GM21526 (cell line): ENCODE data around the gene HELT.
"Not testable (repeated sequence)": the region's sequence is repeated elsewhere in the genome, so short reads cannot be mapped to it uniquely, and the experiment has no call there.

Experiments
- ATAC-seq: cut with Tn5 transposase; IDR thresholded peaks from one replicate; pipeline ENCODE4 v1.9.1; 2021; ENCODE audit warnings: moderate library complexity; ENCODE audit not compliant: unreplicated experiment, low FRiP score

The HELT gene

GRCh38 chr4:185035284-185035683 is 17.0 kb downstream of the HELT start:
- no peak for ATAC-seq

GRCh38 chr4:185036019-185036418 is 17.7 kb downstream of the HELT start:
- no peak for ATAC-seq

GRCh38 chr4:185036842-185037241 is 18.6 kb downstream of the HELT start:
- no peak for ATAC-seq

GRCh38 chr4:185039508-185040273 is 21.4 kb downstream of the HELT start:
- ATAC-seq, result no peak

GRCh38 chr4:185040523-185040922 is 22.2 kb downstream of the HELT start:
- no peak for ATAC-seq

- not testable (repeated sequence) for ATAC-seq
Measured at GRCh38 chr4:185050286-185050685, 32.0 kb downstream of the HELT start.

- ATAC-seq, result not testable (repeated sequence)
Measured at GRCh38 chr4:185051283-185051682, 33.0 kb downstream of the HELT start.

- no peak for ATAC-seq
Measured at GRCh38 chr4:185053746-185054145, 35.5 kb downstream of the HELT start.

GRCh38 chr4:185054272-185054671 is 36.0 kb downstream of the HELT start:
- ATAC-seq, result no peak

- no peak for ATAC-seq
Measured at GRCh38 chr4:185054886-185055285, 36.6 kb downstream of the HELT start.

- ATAC-seq, result no peak
Measured at GRCh38 chr4:185061610-185062009, 43.3 kb downstream of the HELT start.

GRCh38 chr4:185062606-185063005 is 44.3 kb downstream of the HELT start:
- no peak for ATAC-seq

- no peak for ATAC-seq
Measured at GRCh38 chr4:185066179-185066578, 47.9 kb downstream of the HELT start.

GRCh38 chr4:185068837-185069236 is 50.5 kb downstream of the HELT start:
- no peak for ATAC-seq
